MM.1S (cell line): ENCODE measurements around the gene NHSL2.

Experiments used
- CTCF ChIP-seq: fragments of 300-600 bp; sonication (generic); IDR thresholded peaks from 2 replicates; pipeline ENCODE4 v1.5.1; 2016; ENCODE audit warnings: antibody characterized with exemption, low read length, mixed read lengths
- EZH2 ChIP-seq: fragments of 300-600 bp; sonication (generic); optimal IDR thresholded peaks from 2 replicates; pipeline ENCODE3; 2017; ENCODE audit warnings: low read depth, mild to moderate bottlenecking, antibody characterized with exemption, low read length, mixed read lengths
- EZH2phosphoT487 ChIP-seq: fragments of 300-600 bp; sonication (generic); IDR thresholded peaks from 2 replicates; pipeline ENCODE4 v1.6.1; 2018; ENCODE audit warnings: antibody characterized with exemption, low read length

- TF ChIP-seq CTCF (no peak), EZH2 (no peak), EZH2phosphoT487 (no peak)
Measured at GRCh38 chrX:71991164-71991563, 80.5 kb downstream of the NHSL2 start.
